SK-N-SH treated with all-trans-retinoic acid at 6 μM for 48 hours (cell line): Measurements from ENCODE around the gene NXPH4.

Experiments used
- ESRRG ChIP-seq: fragments of 250-450 bp; sonication (Bioruptor Pico); IDR thresholded peaks from 2 replicates; pipeline ENCODE4 v1.6.1; 2021; ENCODE audit warnings: mild to moderate bottlenecking
- ISL1 ChIP-seq: fragments of 250-450 bp; sonication (Bioruptor Pico); IDR thresholded peaks from 2 replicates; pipeline ENCODE4 v2.1.2; 2022; ENCODE audit warnings: mild to moderate bottlenecking, moderate library complexity
- ZFP30 ChIP-seq: fragments of 450-650 bp; formaldehyde crosslinking; IDR thresholded peaks from 2 replicates; pipeline ENCODE4 v1.5.0; 2022; ENCODE audit warnings: mild to moderate bottlenecking, moderate library complexity
- TF ChIP-seq, protein P1 (sequence below): fragments of 250-450 bp; sonication (Bioruptor Pico); IDR thresholded peaks from 2 replicates; pipeline ENCODE4 v1.8.0; 2020; ENCODE audit warnings: mild to moderate bottlenecking, moderate library complexity, borderline replicate concordance

DNA sequence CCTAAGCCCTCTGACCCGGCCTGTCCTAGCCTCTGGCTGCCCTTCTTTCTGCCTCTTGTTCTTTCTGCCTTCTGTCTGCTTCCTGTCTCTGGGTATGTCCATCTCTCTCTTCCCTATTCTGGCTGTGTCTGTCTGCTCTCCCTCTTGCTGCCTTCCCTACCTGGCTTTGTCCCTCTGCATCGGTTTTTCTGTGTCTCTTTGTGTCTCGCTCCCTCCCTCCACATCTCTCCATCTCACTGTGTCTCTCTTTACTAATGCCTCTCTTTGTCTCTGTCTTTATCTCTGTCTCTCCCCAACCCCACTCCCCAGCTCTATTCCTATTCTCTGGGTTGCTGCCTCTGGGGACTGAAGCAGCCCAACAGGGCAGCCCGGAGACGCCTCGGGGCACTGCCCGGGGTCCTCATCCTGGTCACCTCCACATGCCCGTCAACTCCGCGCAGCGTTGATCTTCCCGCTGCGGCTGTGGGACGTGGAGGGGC is 23.0 kb downstream of the NXPH4 start:
- TF ChIP-seq, protein P1, sequence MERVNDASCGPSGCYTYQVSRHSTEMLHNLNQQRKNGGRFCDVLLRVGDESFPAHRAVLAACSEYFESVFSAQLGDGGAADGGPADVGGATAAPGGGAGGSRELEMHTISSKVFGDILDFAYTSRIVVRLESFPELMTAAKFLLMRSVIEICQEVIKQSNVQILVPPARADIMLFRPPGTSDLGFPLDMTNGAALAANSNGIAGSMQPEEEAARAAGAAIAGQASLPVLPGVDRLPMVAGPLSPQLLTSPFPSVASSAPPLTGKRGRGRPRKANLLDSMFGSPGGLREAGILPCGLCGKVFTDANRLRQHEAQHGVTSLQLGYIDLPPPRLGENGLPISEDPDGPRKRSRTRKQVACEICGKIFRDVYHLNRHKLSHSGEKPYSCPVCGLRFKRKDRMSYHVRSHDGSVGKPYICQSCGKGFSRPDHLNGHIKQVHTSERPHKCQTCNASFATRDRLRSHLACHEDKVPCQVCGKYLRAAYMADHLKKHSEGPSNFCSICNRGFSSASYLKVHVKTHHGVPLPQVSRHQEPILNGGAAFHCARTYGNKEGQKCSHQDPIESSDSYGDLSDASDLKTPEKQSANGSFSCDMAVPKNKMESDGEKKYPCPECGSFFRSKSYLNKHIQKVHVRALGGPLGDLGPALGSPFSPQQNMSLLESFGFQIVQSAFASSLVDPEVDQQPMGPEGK (CRISPR knock-in tag): no peak
- TF ChIP-seq ISL1 (CRISPR knock-in tag): no peak
- no peak for TF ChIP-seq ZFP30 (CRISPR knock-in tag)
- no peak for TF ChIP-seq ESRRG (CRISPR knock-in tag)
